Inferior parietal cortex (tissue), 1 donor: ENCODE data around the gene SHMT2.
"Not testable (repeated sequence)": the region's sequence is repeated elsewhere in the genome, so short reads cannot be mapped to it uniquely, and the experiment has no call there.

Source experiments
- DNase-seq: peaks from one replicate; pipeline ENCODE4 v3.0.0-alpha.2; 2016; ENCODE audit errors: extremely low spot score

SHMT2 gene

GRCh38 chr12:57261428-57261865 lies 31.9 kb downstream of the SHMT2 start:
- no peak for DNase-seq

GRCh38 chr12:57262126-57262822 lies 32.8 kb downstream of the SHMT2 start:
- no peak for DNase-seq

- DNase-seq = no peak
These were observed 33.6 kb downstream of the SHMT2 start for GRCh38 chr12:57263096-57263495.

GRCh38 chr12:57266681-57267080 lies 37.2 kb downstream of the SHMT2 start:
- no peak for DNase-seq

GRCh38 chr12:57268264-57268663 lies 38.8 kb downstream of the SHMT2 start:
- no peak for DNase-seq

- DNase-seq = no peak
These were observed 41.5 kb downstream of the SHMT2 start for GRCh38 chr12:57270966-57271470.

- DNase-seq = no peak
These were observed 43.0 kb downstream of the SHMT2 start for GRCh38 chr12:57272337-57273151.

GRCh38 chr12:57273516-57273915 lies 44.0 kb downstream of the SHMT2 start:
- no peak for DNase-seq

GRCh38 chr12:57276233-57276632 lies 46.7 kb downstream of the SHMT2 start:
- not testable (repeated sequence) for DNase-seq

- DNase-seq = no peak
These were observed 47.5 kb downstream of the SHMT2 start for GRCh38 chr12:57276935-57277563.

- no peak for DNase-seq
These were observed 49.2 kb downstream of the SHMT2 start for GRCh38 chr12:57278465-57279381.

GRCh38 chr12:57280211-57281062 lies 50.9 kb downstream of the SHMT2 start:
- peak; percentile 58 for DNase-seq

- not testable (repeated sequence) for DNase-seq
These were observed 52.6 kb downstream of the SHMT2 start for GRCh38 chr12:57282073-57282472.
